T follicular helper cell (primary cell): ENCODE results near the gene CHRDL2.
"Not testable (repeated sequence)": the region's sequence is repeated elsewhere in the genome, so short reads cannot be mapped to it uniquely, and the experiment has no call there.

Experiments used
- DNase-seq: peaks from one replicate; pipeline ENCODE4 v3.0.0-alpha.2; 2020; ENCODE audit warnings: low read depth
- total RNA-seq, 2 experiments: gene quantifications; one replicate each; lab custom pipeline; 2026; lab: John Stamatoyannopoulos, UW

CHRDL2 gene, protein sequence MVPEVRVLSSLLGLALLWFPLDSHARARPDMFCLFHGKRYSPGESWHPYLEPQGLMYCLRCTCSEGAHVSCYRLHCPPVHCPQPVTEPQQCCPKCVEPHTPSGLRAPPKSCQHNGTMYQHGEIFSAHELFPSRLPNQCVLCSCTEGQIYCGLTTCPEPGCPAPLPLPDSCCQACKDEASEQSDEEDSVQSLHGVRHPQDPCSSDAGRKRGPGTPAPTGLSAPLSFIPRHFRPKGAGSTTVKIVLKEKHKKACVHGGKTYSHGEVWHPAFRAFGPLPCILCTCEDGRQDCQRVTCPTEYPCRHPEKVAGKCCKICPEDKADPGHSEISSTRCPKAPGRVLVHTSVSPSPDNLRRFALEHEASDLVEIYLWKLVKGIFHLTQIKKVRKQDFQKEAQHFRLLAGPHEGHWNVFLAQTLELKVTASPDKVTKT
- 0 reads per million in 2 experiments for total RNA-seq

DNA sequence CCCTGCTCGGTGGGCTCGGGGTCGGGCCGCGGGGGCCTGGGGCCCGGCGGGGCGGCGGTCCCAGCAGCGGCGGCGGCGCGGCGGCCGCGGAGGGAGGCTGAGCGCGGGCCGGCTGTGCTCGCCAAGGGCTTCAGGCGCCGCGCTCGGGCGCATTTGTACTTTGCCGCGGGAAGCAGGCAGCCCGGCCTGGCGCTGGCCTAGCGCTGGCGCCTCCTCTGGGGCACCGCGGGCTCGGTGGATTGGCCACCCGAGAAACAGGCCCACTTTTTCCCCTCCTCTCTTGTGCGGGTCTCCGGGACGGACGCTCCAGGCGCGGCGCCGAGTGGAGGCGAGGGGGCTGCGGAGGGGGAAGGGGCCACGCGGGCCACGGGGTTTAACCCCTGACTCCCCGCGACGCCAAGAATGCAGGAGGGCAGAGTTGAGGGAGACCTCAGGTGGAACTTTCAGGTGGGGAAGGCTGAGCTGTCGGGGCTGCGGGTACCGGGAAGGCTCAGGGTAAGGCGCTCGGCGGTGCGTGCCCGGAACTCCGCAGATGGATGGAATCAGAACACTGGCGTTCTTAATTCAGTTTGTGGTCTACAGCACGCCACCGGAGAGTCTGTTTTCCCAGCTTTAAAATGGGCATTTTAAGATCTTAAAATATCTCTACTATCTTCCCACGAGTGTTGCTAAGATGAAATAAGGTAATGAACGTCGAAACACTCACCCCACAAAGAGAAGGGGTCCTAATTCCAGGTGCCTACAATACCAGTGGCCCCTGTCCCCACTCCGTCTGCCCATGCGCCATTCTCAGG lies at the start of gene CHRDL2:
Gene CHRDL2 (minus strand): TSS at position 126 of the 794 bp plus-strand sequence. CDS start 538 bp downstream, outside the sequence.
- no peak for DNase-seq

DNA sequence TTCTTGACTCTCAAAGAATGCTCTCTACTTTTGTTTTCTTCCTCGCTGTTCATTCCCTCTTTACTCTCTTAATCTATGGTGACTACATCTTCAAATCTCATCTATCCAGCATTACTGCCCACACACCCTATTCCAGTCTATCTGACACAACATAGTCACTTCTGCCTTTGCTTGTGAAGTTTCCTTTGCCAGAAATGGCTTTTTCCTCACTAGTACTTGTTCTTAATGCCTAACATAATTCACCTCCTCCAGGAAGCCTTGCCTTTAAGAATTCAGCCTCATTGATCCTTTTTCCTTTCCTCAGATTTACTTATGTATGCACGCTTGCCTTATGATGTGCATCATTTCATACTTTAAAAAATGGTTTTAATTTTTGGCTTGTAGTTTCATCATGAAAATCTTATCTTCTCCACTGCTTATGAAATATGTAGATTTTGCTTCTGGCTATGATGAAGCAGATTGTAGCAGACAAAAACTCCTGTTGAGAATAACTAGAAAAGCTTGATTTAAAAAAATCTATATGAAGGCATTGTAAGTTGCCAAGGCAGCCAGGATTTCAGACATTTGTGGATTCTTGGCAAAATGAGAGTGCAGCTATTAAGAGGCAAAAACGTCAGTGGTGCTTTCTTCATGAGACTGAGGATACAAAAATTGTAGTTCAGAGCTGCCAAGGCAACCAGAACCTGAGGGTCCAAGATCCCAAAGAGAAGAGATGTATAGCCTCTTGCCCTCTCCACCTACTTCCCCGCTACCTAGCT lies 49.2 kb upstream of the CHRDL2 start:
- no peak for DNase-seq

DNA sequence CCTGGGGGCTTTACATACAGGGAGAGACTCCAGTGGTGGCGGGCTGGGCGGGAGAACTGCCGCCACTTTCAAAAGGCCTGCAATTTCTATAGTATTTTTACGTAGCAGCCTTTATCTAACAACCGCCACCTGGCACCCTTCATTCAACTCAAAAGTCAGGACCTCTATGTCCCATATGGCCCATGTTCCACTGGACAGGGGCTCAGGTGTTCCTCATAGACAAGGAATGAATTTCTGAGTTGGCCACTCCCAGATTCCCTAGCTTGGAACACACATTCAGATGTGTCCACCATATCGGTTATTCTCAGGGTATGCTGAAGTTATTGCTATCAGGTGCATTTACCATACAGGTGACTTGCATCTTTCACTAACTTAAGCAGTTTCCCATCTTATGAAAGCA lies 47.4 kb upstream of the CHRDL2 start:
- DNase-seq = no peak

DNA sequence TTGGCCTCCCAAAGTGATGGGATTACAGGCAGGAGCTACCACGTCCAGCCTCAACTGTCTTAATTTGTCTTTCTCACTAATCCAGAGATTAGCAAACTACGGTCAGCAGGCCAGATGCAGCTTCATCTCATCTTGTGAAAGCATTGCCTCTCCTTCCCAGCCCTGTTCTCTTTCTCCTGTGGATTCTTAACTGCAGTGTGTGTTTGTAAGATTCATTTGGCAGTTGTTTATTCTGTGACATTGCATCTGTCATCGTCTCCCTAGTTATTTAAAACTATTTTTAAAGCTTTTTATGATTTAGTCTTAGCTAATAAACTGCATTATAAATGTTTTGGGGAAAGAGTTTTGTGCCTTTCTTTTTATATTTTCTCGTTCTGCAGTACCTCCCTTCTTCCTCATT lies 46.7 kb upstream of the CHRDL2 start:
- no peak for DNase-seq

DNA sequence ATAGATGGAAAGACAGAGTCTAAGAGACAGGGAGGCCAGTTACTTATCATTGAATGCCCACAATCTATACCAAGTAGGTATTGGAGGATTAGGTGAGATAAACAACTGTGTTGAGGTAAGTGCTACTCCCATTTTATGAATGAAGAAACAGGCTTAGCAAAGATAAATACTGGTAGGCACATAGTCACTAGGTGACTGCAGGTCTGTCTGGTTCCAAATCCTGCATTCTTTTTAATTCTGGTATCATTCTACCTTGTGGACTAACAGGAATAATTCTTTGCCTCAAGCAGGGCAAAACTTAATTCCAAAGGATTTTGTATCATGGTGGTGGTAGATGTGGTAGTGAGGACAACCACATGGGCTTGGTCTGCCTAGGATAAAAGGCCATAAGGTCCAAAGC lies 45.8 kb upstream of the CHRDL2 start:
- no peak for DNase-seq

DNA sequence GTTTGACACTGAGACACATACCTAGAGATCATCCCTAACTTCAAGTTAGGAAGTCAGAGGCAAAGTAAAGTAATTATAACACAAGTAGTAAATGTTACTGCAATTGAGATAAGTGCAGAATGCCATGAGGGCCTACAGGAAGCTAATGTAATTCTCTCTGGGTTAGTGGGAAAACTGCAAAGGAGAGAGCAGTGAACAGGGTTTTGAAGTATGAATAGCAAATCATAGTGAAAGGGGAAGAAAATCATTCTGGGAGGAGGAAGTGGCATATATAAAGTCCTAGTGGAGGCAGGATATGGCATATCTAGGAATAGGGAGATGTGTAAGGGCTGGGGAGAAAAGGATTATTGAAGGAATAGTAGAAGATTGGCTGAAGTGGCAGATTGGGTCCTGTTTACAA lies 45.3 kb upstream of the CHRDL2 start:
- DNase-seq = no peak

DNA sequence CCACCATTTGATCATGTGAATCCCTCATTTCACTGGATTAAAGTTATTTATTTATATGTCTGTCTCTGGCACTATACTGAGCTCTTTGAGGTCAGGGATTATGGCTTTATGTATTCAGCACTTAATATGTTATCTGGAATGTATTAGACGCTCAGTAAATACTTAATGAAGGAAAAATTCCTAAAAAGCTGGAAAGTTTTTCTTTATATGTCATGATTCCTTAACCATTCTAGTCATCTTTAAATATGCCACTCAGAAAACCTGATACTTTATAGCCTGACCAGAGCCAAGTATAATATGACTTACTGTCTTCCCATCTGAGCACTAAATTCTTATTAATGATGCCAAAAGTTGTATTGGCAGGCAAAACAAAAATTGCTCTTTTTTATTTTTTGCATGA lies 44.5 kb upstream of the CHRDL2 start:
- DNase-seq = no peak

DNA sequence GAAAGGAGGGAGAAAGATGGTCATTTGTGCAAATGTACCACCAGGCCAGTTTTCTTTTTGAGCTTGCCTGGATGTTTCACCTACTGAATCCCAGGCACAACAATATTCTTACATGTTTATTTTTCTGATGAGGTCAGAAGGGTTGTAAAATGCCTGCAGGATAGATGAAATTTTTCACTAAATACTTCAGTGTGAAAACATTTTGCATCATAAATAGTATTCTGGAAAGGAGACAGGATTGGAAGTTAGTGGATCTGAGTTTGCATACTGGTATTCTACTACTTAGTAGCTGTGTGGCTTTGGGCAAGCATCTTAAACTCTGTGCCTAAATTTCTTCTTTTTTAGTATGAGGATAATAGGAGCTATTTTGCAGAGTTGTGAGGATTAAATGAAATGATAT lies 42.2 kb upstream of the CHRDL2 start:
- no peak for DNase-seq

DNA sequence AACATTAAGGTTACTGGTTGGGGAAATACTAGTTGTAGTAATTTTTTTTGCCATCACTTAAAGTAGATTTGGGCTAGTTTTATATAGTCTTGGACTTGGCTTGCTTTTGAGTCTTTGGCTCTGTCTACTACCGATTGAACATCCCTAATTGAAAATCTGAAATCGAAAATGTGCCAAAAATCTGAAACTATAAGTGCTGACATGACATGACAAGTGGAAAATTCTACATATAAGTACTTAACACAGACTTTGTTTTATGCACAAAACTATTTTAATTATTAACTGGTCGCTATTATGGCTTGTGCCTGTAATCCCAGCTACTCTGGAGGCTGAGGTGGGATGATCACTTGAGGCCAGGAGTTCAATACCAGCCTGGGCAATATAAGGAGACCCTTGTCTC lies 39.9 kb upstream of the CHRDL2 start:
- no peak for DNase-seq

DNA sequence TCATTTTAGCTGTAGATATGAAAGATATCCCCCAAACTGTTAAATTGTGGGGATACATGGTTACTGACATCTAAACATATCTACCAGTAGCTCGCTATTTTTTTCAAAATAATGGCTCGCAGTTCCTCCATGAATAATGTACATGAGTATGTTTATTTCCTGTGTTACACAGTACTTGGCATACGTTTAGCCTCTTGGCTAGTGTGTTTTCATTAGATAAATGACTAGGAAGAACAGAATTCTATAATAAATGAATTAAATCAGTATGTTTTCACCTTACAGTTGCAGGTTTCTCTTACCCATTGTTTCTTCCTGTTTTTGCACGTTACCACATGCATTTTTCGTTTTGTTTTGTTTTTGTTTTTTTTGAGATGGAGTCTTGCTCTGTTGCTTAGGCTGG lies 39.2 kb upstream of the CHRDL2 start:
- no peak for DNase-seq

DNA sequence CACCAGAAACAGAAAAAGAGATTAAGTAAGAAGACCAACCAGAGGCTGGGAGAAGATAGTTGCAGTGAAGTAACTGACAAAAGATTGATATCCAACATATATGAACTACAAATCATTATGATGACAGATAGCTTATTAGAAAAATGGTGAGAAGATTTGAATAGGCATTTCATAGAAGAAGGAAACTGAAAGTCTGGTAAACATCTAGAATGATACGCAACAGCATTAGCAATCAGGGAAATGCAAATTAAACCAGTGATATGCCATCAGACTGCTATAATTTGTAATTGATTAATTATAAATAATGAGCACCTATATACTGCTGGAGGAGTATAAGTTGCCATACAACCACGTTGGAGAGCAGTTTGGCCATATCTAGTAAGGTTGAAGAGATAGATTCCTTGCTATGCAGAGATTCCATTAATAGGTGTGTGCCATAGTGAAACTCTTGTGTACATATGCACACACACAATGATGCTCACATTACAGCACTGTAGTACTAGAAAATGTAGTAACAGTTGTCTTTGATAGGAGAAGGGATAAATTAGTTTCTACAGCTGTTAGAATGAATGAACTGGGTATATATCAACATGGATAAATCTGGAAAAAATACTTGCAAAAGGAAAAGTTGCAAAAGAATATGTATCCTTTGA lies 38.0 kb upstream of the CHRDL2 start:
- no peak for DNase-seq

DNA sequence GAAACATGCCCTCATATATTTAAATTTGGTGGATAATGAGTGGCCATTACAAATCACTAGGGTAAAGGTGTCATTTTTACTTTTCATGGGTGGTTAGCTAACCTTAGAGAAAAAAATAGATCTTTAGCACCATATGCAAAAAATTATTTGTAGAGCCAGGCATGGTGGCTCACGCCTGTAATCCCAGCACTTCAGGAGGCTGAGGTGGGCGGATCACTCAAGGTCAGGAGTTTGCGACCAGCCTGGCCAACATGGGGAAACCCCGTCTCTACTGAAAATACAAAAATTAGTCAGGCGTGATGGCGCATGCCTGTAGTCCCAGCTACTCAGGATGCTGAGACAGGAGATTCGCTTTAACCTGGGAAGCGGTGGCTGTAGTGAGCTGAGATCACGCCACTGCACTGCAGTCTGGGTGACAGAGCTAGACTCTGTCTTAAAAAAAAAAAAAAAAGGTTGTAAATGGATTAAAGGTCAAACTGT lies 37.0 kb upstream of the CHRDL2 start:
- not testable (repeated sequence) for DNase-seq

DNA sequence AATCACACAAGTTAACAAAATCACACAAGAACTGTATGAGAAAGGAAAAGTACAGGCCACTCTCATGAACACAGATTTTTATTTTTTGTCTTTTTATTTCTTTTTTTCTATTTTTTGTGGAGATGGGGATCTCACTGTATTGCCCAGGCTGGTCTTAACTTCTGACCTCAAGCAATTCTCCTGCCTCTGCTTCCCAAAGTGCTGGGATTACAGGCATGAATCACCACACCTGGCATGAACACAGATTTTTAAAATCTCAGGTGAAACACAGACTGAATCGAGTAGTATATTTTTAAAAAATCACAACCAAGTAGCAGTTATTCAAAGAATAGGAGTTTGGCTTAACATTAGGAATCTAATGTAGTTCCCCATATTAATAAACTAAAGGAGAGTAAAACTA lies 35.7 kb upstream of the CHRDL2 start:
- no peak for DNase-seq

DNA sequence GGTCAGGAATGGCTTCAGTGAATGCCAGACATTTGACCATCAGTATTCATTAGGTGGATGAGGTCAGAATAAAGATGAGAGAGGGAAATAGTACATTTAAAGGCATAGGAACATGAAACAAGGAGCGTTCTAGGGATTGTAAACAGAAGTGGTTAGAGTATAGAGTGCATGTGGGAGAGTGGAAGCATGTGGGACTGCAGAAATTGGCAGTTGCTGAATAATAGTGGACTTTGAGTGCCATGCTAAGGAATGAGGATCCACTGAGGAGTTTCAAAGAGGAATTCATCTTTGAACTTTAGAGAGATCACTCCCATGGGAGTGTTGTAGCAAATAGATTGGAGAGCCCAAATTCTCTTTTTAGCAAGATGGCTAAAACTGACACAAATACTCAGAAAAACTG lies 25.3 kb upstream of the CHRDL2 start:
- no peak for DNase-seq

DNA sequence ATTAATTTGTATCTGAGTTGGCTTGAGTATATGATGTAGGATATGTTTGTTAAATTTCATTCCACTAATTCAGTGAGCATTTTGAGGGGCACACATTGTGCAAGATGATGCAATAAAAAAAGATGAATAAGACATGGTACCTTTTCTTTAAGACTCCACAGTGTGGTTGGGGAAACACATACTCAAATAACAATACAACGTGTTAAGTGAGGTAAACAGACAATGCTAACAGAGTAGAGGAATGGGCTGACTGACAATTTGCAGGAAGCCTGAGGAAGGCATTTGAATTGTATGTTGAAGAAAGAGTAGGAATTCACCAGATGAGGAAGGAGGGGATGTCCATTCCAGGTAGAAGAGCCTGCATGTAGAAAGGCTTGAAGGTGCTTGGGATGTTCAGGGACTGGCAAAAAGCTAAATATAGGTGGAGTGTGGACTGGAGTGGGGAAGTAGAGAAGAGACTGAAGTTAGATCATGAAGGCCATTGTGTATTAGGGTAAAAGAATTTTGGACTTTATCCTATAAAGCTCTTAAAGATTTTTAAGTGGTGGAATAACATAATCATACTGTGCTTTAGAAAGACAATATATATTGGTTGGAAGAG lies 24.3 kb upstream of the CHRDL2 start:
- no peak for DNase-seq

DNA sequence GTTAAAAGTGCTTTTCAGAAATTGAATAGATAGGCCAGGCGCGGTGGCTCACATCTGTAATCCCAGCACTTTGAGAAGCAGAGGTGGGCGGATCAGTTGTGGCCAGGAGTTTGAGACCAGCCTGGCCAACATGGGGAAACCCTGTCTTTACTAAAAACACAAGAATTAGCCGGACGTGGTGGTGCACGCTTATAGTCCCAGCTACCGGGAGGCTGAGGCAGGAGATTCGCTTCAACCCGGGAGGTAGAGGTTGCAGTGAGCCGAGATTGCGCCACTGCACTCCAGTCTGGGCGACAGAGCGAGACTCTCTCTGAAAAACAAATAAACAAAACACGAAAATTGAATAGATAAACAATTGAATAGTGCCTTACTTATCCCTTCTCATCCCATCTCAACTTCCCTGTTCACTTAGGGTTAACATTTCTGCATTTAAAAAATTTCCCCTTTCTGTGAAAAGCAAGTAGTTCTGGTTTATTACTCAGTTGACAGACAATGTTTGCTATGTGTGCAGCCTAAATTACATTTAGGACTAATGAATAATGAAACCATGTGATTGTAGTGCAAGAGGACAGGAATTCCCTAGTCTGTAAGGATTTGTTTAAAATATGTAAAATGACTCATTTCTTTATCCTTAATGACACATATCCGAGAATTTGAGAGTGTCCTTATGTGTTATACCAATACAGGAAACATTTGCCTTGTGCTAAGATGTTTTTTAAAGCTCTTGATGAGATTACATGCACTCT lies 23.5 kb upstream of the CHRDL2 start:
- no peak for DNase-seq

DNA sequence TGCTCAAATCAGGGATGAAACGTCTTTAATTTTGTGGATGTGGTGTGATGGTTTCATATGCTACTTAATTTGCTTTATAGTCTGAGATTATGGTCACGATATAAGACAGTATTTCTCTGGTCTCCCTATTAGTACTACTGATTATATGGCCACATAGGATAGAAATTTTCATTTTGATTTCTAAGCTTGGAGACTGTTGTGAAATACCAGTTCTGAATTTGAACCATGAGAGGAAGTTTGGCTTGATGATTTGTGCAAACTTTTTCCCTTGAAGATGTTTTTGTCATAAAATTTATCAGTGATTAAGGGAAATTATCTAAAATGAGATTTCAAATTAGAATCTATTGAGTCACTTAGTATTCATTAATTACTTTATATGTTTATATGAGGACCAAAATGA lies 20.1 kb upstream of the CHRDL2 start:
- no peak for DNase-seq

DNA sequence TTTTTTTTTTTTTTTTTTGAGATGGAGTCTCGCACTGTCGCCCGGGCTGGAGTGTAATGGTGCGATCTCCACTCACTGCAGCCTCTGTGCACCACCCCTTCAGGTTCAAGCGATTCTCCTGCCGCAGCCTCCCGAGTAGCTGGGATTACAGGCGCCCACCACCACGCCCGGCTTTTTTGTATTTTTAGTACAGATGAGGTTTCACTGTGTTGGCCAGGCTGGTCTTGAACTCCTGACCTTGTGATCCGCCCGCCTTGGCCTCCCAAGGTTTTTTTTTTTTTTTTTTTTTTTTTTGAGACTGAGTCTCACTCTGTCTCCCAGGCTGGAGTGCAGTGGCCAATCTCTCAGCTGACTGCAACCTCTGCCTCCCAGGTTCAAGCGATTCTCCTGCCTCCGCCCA lies 19.4 kb upstream of the CHRDL2 start:
- not testable (repeated sequence) for DNase-seq

DNA sequence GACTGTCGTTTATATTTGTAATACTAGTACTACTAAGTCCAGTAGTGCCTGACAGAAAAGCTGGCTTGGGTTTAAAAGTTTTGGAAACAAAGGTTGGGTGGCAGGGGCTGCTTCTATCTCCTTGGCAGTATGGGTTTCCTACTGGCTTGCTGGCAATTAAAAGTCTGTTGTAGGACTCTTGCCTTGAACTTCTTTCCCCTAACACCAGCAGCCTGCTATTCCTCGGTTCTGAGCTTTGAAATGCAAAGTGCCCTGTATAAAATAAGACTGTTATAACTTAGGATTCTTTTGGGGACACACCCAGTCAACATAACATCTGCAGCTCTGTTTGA lies 18.7 kb upstream of the CHRDL2 start:
- no peak for DNase-seq

DNA sequence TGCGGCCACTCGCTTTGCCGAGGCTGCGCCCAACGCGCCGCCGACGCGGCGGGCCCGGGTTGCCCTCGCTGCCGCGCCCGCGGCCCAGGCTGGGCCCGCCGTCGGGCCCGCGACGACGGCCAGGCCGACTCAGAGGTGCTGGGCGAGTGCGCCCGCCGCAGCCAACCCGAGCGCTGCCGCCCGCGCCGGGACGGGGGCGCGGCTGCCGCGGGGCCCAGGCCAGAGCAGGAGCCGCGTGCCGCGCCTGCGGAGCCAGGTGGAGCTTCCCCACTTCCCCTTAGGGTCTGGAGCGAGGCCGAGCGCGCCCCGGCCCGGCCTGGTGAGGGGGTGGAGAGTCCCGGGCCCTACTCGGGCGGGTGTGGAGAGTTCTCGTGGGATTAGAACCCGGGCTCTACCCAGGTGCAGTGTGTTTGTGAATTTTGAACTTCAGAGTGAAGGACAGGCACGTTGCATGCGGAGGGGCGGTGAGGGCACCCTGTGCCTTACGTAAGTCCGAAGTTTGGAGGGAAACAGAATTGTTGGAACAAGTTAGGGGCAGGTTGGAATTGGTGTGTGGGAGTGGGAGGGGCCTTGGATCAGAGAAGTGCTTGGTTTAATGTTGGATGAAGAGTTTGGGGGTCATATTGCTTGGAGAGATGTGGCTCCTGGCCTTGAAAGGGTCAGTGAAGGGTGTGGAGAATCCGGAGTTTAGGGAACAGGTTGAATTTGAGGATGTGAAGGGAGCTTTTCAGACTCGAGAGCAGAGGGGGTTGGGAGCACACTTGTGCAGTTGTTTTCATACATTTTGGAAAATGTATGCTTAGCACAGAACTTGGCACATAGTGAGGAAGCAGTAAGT lies 18.1 kb upstream of the CHRDL2 start:
- DNase-seq = peak; percentile 16
